ENCODE measurements around the gene RCBTB2. TPM values are rescaled to one million over a fixed set of nuclear protein-coding genes. Genes with fewer than 3 reads are reported as not detected.

The RCBTB2 gene
- total RNA-seq, 2 donors from 2014 or later = 1.6 to 6.0 TPM

DNA sequence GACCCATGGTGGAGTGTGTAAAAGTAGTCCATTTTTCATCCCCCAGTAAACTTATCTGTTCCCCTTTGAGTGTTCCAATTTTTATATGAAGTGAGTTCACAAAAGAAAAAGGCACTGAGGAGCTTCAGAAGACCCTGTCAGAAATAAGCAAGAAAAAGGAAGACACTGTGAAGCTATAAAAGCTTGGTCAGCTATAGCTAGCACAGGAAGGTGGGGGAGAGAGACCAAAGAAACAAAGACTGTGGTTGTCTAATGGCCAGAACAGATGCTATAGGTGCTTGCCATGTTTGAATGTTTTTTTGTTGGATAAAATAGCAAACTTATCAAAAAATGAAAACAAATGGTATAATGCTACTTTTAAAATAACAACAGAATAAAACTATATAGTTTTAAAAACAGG, 46.5 kb downstream of the RCBTB2 start:
- Histone ChIP-seq H3K9me3 (no peaks in the 10 kb centered on the region), H3K36me3 (replicated peaks in 1 of 2; ENCODE audit: insufficient read depth in 1 of 2, low read depth in 2 of 2) (no peaks in the 10 kb centered on the region), H3K4me1 (no peaks in the 10 kb centered on the region), H3K27ac (no peak overlapping the region), H3K4me3 (no peak overlapping the region), H3K27me3 (no peaks in the 10 kb centered on the region)
- ATAC-seq = no peak
- TF ChIP-seq POLR2A (IDR thresholded peaks at IDR 0.05) = no peak
- TF ChIP-seq, protein P1, sequence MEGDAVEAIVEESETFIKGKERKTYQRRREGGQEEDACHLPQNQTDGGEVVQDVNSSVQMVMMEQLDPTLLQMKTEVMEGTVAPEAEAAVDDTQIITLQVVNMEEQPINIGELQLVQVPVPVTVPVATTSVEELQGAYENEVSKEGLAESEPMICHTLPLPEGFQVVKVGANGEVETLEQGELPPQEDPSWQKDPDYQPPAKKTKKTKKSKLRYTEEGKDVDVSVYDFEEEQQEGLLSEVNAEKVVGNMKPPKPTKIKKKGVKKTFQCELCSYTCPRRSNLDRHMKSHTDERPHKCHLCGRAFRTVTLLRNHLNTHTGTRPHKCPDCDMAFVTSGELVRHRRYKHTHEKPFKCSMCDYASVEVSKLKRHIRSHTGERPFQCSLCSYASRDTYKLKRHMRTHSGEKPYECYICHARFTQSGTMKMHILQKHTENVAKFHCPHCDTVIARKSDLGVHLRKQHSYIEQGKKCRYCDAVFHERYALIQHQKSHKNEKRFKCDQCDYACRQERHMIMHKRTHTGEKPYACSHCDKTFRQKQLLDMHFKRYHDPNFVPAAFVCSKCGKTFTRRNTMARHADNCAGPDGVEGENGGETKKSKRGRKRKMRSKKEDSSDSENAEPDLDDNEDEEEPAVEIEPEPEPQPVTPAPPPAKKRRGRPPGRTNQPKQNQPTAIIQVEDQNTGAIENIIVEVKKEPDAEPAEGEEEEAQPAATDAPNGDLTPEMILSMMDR (IDR thresholded peaks at IDR 0.05) = no peak
- no peak for DNase-seq
- intact Hi-C loops (cut with DNase I) = no loop called here

DNA sequence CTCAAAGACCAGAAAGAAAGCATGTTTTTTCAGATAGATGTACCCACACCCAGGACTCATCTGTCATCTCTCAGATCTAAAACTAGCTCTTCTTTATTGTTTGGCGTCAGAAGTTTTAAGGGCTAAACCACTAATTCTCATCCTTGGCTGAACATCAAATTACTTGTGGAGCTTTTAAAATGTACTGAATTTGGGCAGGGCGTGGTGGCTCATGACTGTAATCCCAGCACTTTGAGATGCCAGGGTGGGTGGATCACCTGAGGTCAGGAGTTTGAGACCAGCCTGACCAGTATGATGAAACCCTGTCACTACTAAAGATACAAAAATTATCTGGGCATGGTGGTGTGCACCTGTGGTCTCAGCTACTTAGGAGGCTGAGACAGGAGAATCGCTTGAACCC, 47.4 kb downstream of the RCBTB2 start:
- 90 to 94% methylated on average over 3 of the region's 3 CpGs for WGBS, 2 donors
- ATAC-seq (no peak), DNase-seq (no peak)
- no peak for TF ChIP-seq POLR2A (IDR thresholded peaks at IDR 0.05)
- TF ChIP-seq, protein P1 (IDR thresholded peaks at IDR 0.05) = no peak
- H3K4me3 ChIP-seq = no peak overlapping the region
- H3K27ac ChIP-seq = no peak overlapping the region
- no peaks in the 10 kb centered on the region for H3K9me3 ChIP-seq
- no peaks in the 10 kb centered on the region for H3K36me3 ChIP-seq (replicated peaks in 1 of 2; ENCODE audit: insufficient read depth in 1 of 2, low read depth in 2 of 2)
- no peaks in the 10 kb centered on the region for H3K4me1 ChIP-seq
- intact Hi-C loops (cut with DNase I) = no loop called here
- no peaks in the 10 kb centered on the region for H3K27me3 ChIP-seq

DNA sequence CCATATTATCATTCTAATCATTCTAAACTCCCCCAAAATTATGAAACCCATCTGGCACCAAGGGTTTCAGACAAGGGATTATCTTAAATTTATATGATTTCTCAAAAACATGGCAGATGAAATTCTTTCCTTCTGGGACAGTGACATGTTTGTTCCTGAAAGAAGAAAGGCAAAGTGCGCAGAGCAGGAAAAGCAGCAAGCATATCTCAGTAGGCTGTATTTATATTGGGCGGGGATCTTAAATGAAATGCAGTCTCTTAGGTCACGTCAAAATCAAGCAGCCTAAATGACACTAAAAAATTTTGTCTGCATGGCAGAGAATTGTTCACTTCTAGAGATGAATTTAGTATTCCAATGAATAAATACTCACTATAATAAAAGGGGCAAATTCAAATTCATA, 49.3 kb downstream of the RCBTB2 start:
- Histone ChIP-seq H3K27me3 (no peaks in the 10 kb centered on the region), H3K36me3 (replicated peaks in 1 of 2; ENCODE audit: insufficient read depth in 1 of 2, low read depth in 2 of 2) (no peaks in the 10 kb centered on the region), H3K27ac (no peak overlapping the region), H3K4me3 (no peak overlapping the region), H3K9me3 (no peaks in the 10 kb centered on the region), H3K4me1 (no peaks in the 10 kb centered on the region)
- TF ChIP-seq, protein P1 (IDR thresholded peaks at IDR 0.05) = no peak
- no peak for TF ChIP-seq POLR2A (IDR thresholded peaks at IDR 0.05)
- ATAC-seq (no peak), DNase-seq (no peak)
- intact Hi-C loops (cut with DNase I) = no loop called here
- WGBS, 2 donors = 92 to 100% methylated on average over 3 of the region's 3 CpGs

GRCh38 chr13:48478391-48478790, 54.5 kb downstream of the RCBTB2 start:
- ATAC-seq (no peak), DNase-seq (no peak)
- 75 to 88% methylated on average over 1 of the region's 1 CpG for WGBS, 2 donors
- Histone ChIP-seq H3K4me1 (no peaks in the 10 kb centered on the region), H3K36me3 (replicated peaks in 1 of 2; ENCODE audit: insufficient read depth in 1 of 2, low read depth in 2 of 2) (no peaks in the 10 kb centered on the region), H3K4me3 (no peak overlapping the region), H3K27ac (no peak overlapping the region), H3K27me3 (no peaks in the 10 kb centered on the region), H3K9me3 (no peaks in the 10 kb centered on the region)
- TF ChIP-seq POLR2A (IDR thresholded peaks at IDR 0.05) = no peak
- TF ChIP-seq, protein P1 (IDR thresholded peaks at IDR 0.05) = no peak
- intact Hi-C loops (cut with DNase I) = no loop called here

GRCh38 chr13:48477191-48477855, 55.6 kb downstream of the RCBTB2 start:
- H3K27ac ChIP-seq = peak overlapping the region in 1 of 4 donors; percentile 19
- ATAC-seq = no peak
- 89 to 92% methylated on average over 2 of the region's 2 CpGs for WGBS, 2 donors
- no peak for DNase-seq
- no peak overlapping the region for H3K4me3 ChIP-seq
- intact Hi-C loops (cut with DNase I) = no loop called here
- no peaks in the 10 kb centered on the region for H3K27me3 ChIP-seq
- no peaks in the 10 kb centered on the region for H3K9me3 ChIP-seq
- no peak for TF ChIP-seq POLR2A (IDR thresholded peaks at IDR 0.05)
- TF ChIP-seq, protein P1 (IDR thresholded peaks at IDR 0.05) = no peak
- H3K36me3 ChIP-seq (replicated peaks in 1 of 2; ENCODE audit: insufficient read depth in 1 of 2, low read depth in 2 of 2) = no peaks in the 10 kb centered on the region
- H3K4me1 ChIP-seq = no peaks in the 10 kb centered on the region
